GM19467 (cell line): ENCODE results near the gene SLC26A4.
"Not testable (repeated sequence)": the region's sequence is repeated elsewhere in the genome, so short reads cannot be mapped to it uniquely, and the experiment has no call there.

Experiments
- ATAC-seq: cut with Tn5 transposase; IDR thresholded peaks from one replicate; pipeline ENCODE4 v1.9.1; 2021; ENCODE audit warnings: mild to moderate bottlenecking, moderate library complexity; ENCODE audit not compliant: unreplicated experiment

Gene SLC26A4

DNA sequence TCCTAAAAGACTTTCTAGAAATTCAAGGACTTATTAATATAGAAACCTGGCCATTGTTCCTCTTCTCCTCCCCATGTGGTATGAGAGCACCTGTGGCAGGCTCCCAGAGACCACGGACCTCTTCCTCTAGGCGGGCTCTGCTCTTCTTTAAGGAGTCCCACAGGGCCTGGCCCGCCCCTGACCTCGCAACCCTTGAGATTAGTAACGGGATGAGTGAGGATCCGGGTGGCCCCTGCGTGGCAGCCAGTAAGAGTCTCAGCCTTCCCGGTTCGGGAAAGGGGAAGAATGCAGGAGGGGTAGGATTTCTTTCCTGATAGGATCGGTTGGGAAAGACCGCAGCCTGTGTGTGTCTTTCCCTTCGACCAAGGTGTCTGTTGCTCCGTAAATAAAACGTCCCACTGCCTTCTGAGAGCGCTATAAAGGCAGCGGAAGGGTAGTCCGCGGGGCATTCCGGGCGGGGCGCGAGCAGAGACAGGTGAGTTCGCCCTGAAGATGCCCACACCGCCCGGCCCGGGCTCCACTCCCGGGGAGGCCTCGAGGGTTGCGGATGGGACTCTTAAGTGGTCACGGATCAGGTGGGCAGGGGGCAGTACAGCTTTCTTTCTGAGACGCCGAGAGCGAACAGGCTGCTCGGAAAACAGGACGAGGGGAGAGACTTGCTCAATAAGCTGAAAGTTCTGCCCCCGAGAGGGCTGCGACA lies at the start of gene SLC26A4:
Gene SLC26A4 (plus strand): TSS at position 448 of the 700 bp plus-strand sequence. CDS start 814 bp downstream, outside the sequence.
- no peak for ATAC-seq

DNA sequence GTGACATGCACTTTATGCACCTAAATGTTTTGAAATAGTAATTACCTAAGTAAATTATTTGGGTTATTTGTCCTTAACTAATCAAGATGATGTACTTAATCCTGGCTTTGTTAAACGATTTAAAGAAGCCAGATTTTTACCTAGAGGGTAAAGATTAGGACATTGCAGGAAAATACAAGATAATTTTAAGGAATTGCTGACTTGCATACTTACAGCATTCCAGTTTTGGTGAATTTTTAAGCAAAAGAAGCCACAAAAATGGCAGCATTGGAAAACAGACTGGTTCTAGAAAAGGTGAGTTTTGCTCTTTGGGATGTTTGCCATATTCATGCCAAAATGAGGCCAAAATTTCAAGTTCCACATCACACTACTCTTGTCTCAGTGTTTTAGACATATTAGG lies 47.2 kb upstream of the SLC26A4 start:
- ATAC-seq: no peak

DNA sequence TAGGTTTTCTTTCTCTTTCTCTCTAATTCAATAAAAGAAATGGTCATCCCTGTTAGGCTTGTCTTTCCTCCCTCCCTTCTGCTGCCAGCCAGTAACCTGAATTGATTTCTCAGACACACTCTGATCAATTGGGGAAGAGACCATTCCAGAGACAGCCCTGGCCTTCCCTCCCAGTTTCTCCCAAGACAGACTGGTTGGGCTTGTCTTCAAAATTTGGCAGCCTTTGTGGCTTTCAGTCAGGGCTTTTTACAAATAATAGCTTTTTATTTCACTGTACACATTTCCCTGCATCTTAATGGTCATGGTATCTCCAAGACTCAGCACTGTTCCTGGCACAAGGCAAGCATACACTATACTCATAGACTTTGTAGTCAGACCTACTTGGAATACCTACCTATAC lies 46.7 kb upstream of the SLC26A4 start:
- no peak for ATAC-seq

DNA sequence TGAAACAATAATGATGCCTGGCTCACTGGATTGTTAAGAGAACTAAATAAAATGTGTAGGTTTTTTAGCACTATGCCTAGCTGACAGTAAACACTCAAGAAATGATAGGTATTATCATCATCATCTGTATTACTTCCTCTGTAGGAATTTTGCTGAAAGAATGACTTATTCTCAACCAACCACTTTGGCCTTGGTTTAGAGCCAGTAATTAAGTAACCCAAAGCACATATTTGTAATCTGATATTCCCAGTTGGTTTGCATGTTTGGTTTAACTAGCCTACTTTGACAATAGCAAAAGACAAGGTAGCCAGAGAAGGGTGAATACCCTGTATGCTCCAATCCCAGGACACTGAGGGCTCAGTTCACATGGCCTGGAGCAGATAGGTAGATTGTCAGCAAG lies 46.2 kb upstream of the SLC26A4 start:
- no peak for ATAC-seq

DNA sequence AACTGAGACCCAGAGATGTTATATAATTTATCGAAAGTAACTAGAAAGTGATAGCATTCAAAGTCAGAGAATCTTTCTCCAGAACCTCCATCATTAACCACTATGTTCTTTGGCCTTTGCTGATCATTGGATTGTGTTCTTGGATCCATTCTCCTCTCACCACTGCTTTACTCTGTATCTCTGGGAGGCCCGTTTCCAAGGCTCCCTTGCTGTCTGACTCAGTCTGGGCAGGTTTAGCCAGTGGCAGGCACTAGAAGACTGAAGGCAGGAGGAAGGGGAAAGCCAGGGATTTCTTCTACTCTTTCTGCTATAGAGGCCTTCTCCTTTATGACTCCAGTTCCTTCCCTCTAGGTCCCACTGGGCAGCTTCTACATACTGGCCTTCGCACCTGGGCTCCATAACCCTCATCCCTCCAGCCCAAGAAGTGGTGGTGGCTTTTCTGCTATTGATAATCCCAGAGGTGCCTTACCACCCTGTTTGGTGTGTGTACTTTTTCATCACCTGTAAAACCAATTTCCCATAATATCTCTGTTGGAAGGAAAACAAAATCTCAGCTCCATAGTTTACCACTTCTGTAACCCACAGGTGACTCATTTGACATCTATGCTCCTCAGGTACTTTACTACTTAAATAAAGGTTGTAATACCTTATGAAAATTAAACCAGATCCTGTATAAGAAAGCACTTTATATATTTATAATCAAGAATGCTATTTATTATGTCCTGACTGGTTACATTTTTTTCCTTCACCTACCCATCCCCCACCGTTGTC lies 44.5 kb upstream of the SLC26A4 start:
- no peak for ATAC-seq

DNA sequence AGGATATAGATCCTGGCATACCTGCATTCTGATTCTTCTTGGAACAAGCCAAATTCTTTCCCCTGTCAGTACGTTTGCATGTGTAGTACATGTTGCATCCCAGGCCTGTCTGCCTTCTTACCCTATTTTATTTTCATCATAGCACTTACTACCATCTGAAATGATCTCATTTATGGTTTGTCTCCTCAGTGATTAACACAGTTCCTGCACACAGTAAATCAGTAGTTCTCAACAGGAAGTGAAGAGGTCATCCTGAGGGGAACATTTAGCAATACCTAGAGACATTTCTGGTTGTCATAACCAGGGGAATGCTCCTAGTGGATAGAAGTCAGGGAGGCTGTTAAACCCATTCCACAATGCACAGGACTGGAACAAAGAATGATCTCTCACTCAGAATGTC lies 38.2 kb upstream of the SLC26A4 start:
- ATAC-seq: no peak

DNA sequence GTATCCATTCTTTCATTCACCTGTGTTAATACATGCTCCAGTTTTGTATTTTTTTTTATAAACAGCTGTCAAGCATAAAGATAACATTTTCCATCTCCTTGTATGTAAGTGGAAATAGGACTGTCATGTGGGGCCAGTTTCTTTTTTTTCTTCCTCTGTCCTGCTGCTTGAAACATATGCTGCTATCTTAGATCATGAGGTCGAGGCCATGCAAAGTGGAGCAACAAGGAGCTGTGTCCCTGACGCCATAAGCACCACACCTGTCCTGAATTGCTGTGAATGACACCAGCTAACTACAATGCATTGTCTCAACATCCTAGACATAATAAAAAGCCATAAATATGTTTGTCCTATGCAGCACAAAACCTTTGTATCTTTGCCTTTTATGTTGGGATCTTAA lies 37.7 kb upstream of the SLC26A4 start:
- ATAC-seq: no peak

DNA sequence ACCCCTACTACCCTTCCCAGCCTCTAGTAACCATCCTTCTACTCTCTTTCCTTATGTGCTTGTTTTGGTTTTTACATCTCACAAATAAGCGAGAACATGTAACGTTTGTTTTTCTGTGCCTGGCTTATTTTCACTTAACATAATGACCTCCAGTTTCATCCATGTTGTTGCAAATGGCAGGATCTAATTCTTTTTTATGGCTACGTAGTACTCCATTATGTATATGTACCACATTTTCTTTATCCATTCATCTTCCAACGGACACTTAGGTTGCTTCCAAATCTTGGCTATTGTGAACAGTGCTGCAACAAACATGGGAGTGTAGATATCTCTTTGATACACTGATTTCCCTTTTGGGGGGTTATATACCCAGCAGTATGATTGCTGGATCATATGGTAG lies 33.6 kb upstream of the SLC26A4 start:
- ATAC-seq: no peak

DNA sequence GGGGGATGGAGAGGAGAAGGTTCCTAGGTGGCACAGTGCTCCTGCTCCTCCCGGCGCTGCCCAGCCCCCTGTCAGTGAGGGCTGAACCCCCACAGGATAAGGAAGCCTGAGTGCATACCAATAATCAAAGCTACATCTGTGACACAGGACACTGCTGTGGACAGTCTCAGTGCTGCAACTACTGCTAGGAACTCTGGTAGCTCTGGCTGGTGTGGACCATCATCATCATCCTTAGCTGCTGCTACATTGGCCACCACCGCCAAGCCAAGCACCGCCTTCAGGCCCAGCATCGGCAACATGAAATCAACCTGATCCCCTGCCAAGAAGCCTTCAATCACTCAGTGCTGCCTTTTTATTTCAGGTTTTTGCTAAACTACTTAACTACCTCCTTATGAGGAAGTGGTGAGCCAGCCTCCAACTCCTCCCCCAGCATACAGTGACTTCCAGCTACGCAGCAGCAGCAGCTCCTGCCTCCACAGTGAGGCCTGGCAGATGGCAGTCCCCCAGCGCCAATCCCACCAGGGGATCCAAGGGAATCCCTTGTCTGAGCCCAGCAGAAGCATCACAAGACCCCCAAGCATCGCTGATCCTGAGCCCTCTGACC lies 32.1 kb upstream of the SLC26A4 start:
- no peak for ATAC-seq

DNA sequence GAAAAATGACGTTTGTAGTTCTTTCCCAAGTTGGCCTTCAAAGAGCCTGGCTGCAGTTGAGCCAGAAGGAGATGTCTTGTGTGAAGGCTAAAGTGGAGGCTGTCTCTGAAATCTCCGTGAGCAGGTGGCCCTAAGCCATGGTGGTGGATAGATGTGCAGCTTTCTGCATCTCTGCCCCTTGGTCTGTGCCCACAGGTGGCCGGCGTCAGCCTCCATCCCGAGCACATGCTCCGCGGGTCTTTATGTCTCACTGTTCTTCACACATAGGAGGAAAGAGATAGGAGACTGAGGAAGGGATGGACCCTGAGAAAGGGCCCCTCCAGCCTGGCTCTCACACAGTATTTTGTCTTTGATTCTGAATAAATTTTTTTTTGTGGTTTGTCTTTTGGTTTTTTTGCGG lies 30.3 kb upstream of the SLC26A4 start:
- ATAC-seq: no peak

DNA sequence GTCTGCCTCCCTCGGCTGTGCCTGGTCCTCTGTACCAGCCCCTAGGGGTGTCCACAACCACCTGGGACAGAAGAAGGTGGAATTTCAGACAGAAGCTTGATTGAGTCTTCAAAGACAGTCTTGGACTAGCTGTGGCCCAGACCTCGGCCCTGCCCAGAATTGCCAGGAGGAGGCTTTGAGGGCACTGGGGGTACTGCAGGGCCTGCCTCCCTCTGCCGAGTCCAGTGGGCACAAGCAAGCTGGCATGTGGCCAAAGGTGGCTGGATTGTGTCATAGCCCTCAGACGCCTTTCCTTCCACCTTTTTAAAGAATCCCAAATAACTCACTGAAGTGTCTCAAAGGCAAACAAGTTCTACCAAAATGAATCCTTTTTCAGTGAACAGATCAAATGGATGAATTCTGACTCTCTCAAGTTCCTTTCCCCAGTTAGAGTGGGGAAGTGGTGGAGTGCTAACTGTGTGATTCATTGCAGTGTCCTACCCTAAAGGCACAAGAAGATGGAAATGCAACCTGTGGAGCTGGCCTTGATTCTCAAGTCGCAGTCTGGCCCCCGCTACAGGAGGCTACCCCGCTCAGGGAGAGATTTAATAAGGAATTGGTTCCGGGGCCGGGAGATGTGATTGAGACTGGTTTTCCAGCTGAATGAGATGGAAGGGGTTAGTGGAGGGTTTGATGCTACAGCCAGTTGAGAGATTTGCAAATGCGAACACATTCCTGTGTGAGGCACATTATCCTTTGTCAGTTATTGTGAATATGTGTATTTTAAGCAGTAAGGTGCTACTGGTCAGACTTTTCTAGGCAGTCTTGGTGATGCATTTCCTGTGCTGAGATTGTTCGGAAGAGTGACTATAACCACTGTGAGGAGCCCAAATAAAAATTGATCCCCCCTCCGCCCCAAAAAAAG lies 28.8 kb upstream of the SLC26A4 start:
- ATAC-seq: no peak

DNA sequence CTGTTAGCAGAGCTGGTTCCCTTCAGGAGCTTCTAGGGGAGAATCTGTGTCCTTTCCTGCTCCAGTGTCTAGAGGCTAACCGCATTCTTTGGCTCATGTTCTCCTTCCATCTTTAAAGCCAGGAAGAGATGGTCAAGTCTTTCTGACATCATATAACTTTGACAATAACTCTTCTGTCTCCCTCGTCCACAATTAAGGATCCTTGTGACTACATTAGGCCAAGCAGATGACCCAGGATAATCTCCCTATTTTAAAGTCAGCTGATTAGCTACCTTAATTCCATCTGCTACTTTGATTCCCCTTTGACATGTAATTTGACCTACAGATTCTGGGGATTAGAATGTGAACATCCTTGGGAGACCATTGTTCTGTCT lies 28.1 kb upstream of the SLC26A4 start:
- ATAC-seq: no peak

DNA sequence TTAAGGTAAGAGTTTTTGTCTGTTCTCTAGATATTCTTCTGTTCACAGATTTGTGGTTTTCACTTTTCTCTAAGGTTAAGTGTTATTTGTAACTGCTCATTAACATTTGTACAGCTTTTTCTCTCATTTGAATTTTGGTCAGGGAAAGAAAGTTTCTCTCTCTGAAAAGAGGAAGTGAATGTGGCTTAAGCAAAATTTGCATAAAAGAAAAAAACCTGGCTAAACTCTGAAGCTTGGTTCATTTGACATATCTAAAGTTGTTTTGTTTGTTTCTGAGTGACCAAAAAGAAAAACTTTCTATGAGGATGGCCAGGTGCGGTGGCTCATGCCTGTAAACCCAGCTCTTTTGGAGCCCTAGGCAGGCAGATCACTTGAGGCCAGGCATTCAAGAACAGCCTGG lies 22.0 kb upstream of the SLC26A4 start:
- peak; percentile 89 for ATAC-seq

DNA sequence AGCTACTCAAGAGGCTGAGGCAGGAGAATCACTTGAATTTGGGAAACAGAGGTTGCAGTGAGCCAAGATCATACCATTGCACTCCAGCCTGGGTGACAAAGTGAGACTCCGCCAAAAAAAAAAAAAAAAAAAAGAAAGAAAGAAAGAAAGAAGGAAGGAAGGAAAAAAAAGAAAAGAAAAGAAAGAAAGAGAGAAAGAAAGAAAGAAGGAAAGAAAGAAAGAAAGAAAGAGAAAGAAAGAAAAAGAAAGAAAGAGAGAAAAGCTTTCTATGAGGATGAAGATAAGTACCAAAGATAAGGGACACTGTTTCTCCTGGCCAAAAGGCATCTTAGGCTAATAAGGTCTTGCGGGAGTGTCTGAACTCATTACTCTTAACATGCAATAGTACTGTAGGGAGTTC lies 21.6 kb upstream of the SLC26A4 start:
- not testable (repeated sequence) for ATAC-seq

DNA sequence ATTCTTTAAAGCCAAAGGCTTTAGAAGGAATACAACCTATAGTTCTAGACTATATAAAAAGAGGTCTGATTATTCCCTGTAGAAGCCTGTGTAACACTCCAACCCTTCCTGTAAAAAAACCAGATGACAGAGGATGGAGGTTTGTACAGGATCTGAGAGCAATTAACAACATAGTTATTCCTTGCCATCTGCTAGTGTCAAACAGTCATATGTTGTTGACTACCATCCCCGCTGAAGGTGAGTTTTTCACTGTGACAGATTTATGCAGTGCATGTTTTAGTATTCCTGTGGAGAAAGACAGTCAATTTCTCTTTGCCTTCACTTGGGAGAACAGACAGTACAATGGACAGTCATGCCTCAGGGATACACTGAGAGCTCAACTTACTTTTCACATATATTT lies 19.0 kb upstream of the SLC26A4 start:
- ATAC-seq: no peak

DNA sequence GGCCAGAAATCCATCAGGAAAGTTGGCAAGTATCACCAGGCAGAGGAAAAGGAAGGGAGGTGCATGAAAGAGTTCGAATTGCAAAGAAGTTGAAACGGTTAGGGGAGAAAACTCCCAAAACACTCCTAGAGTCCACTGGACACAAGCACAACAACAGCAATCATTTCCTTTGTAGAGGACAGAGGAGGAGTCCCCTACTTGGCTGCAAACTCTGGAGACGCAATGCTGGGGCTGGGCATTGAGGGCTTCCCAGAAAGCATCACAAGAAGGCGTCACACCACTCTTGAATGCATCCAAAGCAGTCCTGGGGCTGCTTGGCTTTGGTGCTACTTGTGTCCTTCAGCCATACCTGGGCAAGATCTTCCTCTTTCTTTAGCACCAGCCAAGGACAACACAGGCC lies 18.1 kb upstream of the SLC26A4 start:
- ATAC-seq: no peak

DNA sequence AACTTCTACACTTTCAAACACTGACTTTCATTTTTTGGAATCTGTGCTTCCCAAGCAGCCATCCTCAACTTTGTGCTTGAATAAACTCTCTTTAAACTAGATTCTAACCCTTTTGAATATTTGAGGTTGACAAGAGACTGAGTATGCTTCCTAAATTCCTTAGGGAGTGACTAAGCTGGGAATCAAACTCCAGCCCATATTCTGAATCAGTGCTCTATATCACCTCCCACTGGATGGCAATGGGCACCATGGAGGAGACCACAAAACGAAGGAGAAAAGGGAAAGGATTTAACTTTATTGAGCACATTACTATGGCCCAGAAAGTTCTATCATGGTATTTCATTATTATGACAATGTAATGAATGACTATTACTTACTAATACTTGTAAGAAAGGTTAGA lies 17.2 kb upstream of the SLC26A4 start:
- ATAC-seq: no peak

DNA sequence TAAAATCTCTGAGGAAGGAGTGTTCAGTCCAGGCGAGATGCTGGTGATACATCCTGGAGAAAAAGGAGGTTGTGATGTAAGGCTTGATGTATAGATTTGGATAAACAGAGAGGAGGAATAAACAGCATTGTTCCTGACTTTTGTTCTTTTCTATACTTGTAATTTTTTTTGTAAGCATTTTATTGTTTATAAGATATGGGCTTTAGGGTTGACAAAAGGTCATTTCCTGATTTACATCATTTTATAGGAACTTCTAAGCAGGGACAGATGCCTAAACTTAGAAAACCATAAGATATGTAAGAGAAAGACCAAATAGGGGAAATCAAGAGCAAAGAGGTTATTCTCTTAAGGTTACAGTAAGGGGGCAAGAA lies 16.7 kb upstream of the SLC26A4 start:
- ATAC-seq: no peak

DNA sequence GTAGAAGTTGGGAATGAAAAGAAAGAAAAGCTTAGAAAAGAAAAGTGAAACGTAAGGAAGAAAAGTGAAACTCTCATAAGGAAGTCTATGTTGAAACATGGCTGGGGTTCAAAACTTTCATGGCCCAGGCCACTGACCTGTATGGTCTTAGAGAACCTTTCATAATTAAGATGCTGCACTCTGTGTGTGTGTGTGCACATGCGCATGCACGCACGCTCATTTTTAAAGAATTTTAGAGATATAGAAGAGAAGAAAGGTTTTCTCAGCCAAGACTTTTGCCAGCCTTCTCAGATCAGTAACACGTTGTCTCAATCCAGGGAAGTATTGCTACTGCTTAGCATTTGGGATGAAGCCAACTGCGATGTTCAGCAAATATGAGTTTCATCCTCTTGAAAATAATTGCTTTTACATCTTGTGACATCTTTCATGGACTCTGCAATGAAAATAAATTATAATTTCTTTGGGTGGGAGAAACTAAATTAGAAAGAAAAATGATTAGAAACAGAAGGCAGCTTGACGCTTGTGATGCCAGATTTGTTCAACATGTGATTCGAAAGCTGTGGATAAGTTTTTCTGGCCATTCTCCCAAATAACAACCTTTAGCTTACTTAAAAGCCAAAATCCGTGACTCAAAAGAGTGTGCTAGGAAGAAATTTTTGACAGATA lies 16.2 kb upstream of the SLC26A4 start:
- no peak for ATAC-seq

DNA sequence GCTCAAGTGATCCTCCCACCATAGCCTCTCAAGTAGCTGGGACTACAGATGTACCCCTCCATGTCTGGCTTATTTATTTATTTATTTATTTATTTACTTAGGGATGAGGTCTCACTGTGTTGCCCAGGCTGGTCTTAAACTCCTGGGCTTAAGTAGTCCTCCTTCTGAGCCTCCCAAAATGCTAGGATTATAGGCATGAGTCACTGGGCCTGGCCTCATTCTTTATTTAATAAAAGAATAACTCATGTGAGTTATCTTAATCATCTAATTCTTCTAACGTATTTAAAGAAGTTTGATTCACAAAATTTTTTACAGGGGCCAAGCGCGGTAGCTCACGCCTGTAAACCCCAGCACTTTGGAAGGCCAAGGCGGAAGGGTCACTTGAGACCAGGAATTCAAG lies 8.0 kb upstream of the SLC26A4 start:
- ATAC-seq: no peak

DNA sequence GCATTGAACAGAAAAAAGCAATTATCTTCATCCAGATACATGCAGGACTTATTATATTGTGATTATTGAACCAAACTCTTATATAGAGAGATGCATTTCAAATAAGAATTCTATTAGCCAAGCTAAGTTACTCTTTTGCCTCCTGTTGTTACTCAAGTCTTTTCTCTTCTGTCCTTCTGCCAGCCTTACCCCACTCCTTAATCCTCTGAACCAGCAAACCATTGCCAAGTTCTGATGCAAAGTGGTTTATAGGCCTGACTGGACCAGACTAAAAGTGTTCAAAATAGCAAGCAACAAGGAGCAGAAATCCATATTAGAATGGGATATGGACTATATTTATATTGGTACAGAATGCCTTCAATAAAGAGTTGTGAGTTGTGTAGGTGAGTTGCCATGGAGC lies 2.2 kb upstream of the SLC26A4 start:
- no peak for ATAC-seq
